GM18526 (cell line): ENCODE measurements around the gene PPP6R1.

Experiments
- POLR2A ChIP-seq: IDR thresholded peaks from 3 replicates; pipeline ENCODE4 v1.6.1; 2011; ENCODE audit not compliant: insufficient read length; ENCODE audit errors: extremely low read depth

Gene PPP6R1

GRCh38 chr19:55255618-55256423, 3.0 kb downstream of the PPP6R1 start:
- no peak for TF ChIP-seq POLR2A

- no peak for TF ChIP-seq POLR2A
Observed at GRCh38 chr19:55254625-55254977, 4.2 kb downstream of the PPP6R1 start.

- peak; percentile 36 for TF ChIP-seq POLR2A
Observed at GRCh38 chr19:55253842-55254624, 4.8 kb downstream of the PPP6R1 start.

- TF ChIP-seq POLR2A: no peak
Observed at GRCh38 chr19:55252760-55253663, 5.8 kb downstream of the PPP6R1 start.

GRCh38 chr19:55251341-55252081, 7.3 kb downstream of the PPP6R1 start:
- no peak for TF ChIP-seq POLR2A

GRCh38 chr19:55250262-55251036, 8.4 kb downstream of the PPP6R1 start:
- TF ChIP-seq POLR2A: no peak

GRCh38 chr19:55249841-55250240, 9.0 kb downstream of the PPP6R1 start:
- TF ChIP-seq POLR2A: no peak

GRCh38 chr19:55248704-55249103, 10.1 kb downstream of the PPP6R1 start:
- TF ChIP-seq POLR2A: no peak

- no peak for TF ChIP-seq POLR2A
Observed at GRCh38 chr19:55248166-55248675, 10.6 kb downstream of the PPP6R1 start.

- no peak for TF ChIP-seq POLR2A
Observed at GRCh38 chr19:55247621-55248099, 11.2 kb downstream of the PPP6R1 start.

GRCh38 chr19:55246462-55247451, 12.1 kb downstream of the PPP6R1 start:
- no peak for TF ChIP-seq POLR2A

- no peak for TF ChIP-seq POLR2A
Observed at GRCh38 chr19:55245236-55245904, 13.4 kb downstream of the PPP6R1 start.

- no peak for TF ChIP-seq POLR2A
Observed at GRCh38 chr19:55244004-55244680, 14.7 kb downstream of the PPP6R1 start.
